Measurements from ENCODE around the gene ABCC5. TPM values are rescaled to one million over a fixed set of nuclear protein-coding genes. Genes with fewer than 3 reads are reported as not detected.

Gene ABCC5
- total RNA-seq, 1 experiment from 2014 or later, result 37.6 TPM

DNA sequence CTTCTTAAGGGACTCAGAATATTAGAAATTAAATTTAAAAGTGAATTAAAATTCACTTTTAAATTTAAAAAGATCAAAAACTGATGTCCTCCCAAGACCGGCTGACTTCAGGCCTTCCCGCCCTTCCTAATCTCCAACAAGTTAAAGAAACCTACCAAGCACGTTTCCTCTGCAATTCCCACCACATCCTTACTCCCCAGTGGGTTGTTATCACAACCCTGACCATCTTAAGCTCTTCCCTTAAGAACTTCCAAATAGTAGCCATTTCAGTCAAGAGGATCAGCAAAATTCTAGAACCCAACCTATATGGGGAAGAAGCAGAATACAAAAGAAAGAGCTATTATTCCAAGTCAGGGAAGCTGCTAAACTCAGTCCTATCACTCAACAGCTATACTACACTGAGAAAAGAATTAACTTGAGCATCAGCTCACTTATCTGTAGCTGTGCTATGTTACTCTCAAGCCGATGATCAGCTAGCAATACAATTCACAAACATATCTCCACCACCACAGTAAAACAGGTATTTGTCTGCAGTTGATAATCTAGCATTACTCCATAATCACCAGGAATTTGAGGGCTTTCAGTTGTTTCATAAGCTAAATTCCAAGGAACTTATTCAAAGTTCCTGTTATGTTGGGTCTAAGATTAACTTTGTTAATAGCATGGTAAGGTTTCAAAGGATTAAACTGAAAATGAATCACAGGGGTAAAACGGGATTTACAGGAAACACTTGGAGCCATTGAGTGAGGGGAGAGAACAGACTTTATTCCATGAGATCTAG is 14.3 kb downstream of the ABCC5 start:
- H3K9ac ChIP-seq (ENCODE audit: extremely low read depth, insufficient read length, low read length), result no peak overlapping the region

More for the DNA sequence above, 14.3 kb downstream of the ABCC5 start:
- Histone ChIP-seq H3K27ac (ENCODE audit: insufficient read length, low read depth, low read length) (no peak overlapping the region), H3K23ac (ENCODE audit: insufficient read length, low read depth, low read length) (no peak overlapping the region), H2BK15ac (ENCODE audit: low read depth, low read length) (no peak overlapping the region), H3K79me1 (ENCODE audit: insufficient read depth, low read depth, low read length, poor library complexity, severe bottlenecking) (no peaks in the 10 kb centered on the region), H3K79me2 (ENCODE audit: insufficient read depth, low read length) (no peaks in the 10 kb centered on the region), H3K23me2 (ENCODE audit: insufficient read length, low read depth, low read length, poor library complexity, severe bottlenecking) (no peaks in the 10 kb centered on the region), H2AK5ac (ENCODE audit: insufficient read length, low read length) (no peak overlapping the region), H3K4ac (ENCODE audit: low read depth, low read length) (no peak overlapping the region), H3K14ac (ENCODE audit: insufficient read depth, low read length) (no peak overlapping the region), H3K9me3 (ENCODE audit: control insufficient read depth, low read depth, low read length) (no peaks in the 10 kb centered on the region), H4K8ac (replicated peaks; ENCODE audit: insufficient read length, low read depth, low read length) (no peak overlapping the region), H3K18ac (ENCODE audit: insufficient read length, low read depth, low read length) (no peak overlapping the region), H3K27me3 (ENCODE audit: insufficient read depth, low read length) (no peaks in the 10 kb centered on the region), H3T11ph (ENCODE audit: low read length) (no peak overlapping the region), H2BK5ac (ENCODE audit: insufficient read length, low read length) (no peak overlapping the region), H2BK120ac (ENCODE audit: low read depth, low read length, poor library complexity, severe bottlenecking) (no peak overlapping the region), H4K20me1 (ENCODE audit: control insufficient read depth, insufficient read depth, insufficient read length) (no peaks in the 10 kb centered on the region), H4K91ac (ENCODE audit: insufficient read length, low read depth, low read length) (no peak overlapping the region), H2BK12ac (ENCODE audit: insufficient read length, low read depth, low read length) (no peak overlapping the region), H4K5ac (ENCODE audit: insufficient read length, low read depth, low read length) (no peak overlapping the region), H3K4me2 (ENCODE audit: insufficient read depth, insufficient read length, low read length) (no peak overlapping the region), H3K4me1 (ENCODE audit: insufficient read depth, low read length) (no peaks in the 10 kb centered on the region), H3K56ac (ENCODE audit: insufficient read length, low read depth, low read length) (no peak overlapping the region), H2BK20ac (ENCODE audit: low read depth, low read length, poor library complexity, severe bottlenecking) (no peak overlapping the region), H2AFZ (ENCODE audit: low read length) (no peak overlapping the region)
- Mint-ChIP-seq H3K27ac (peak overlapping the region in 2 of 3 experiments; percentile 24 to 43; a peak in 2 of 7 replicates), H3K4me3 (no peak overlapping the region), H3K9me3 (no peaks in the 10 kb centered on the region), H3K36me3 (ENCODE audit: insufficient read depth in 1 of 3, low read depth in 3 of 3) (peaks cover 0 to 16% (median 0%) of the 10 kb centered on the region in 3 experiments; a peak in 4 of 7 replicates), H3K27me3 (ENCODE audit: low read depth) (no peaks in the 10 kb centered on the region), H3K4me1 (peaks cover 10% of the 10 kb centered on the region in 2 experiments)
- TF ChIP-seq, protein P1, sequence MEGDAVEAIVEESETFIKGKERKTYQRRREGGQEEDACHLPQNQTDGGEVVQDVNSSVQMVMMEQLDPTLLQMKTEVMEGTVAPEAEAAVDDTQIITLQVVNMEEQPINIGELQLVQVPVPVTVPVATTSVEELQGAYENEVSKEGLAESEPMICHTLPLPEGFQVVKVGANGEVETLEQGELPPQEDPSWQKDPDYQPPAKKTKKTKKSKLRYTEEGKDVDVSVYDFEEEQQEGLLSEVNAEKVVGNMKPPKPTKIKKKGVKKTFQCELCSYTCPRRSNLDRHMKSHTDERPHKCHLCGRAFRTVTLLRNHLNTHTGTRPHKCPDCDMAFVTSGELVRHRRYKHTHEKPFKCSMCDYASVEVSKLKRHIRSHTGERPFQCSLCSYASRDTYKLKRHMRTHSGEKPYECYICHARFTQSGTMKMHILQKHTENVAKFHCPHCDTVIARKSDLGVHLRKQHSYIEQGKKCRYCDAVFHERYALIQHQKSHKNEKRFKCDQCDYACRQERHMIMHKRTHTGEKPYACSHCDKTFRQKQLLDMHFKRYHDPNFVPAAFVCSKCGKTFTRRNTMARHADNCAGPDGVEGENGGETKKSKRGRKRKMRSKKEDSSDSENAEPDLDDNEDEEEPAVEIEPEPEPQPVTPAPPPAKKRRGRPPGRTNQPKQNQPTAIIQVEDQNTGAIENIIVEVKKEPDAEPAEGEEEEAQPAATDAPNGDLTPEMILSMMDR (conservative IDR thresholded peaks at IDR 0.05), result no peak
- no CpG with 5 or more reads among the region's 5 CpGs for WGBS (ENCODE audit: extremely low coverage, insufficient read length, low lambda C conversion rate)
- DNase-seq, result no peak
